Gastrocnemius medialis (tissue), 4 donors: ENCODE results near the gene DPP9.

ENCODE experiments used
- CTCF ChIP-seq, 5 experiments: fragments of 450-650 bp in 3 of 5; fragments of 200-600 bp in 2 of 5; sonication (generic) in 2 of 5; IDR thresholded peaks in 4 of 5; conservative IDR thresholded peaks in 1 of 5; 1 replicate in 4 of 5; 2 replicates in 1 of 5; pipeline ENCODE4 v1.5.1; 2016 to 2019; ENCODE audit warnings: antibody characterized with exemption in 5 of 5, mild to moderate bottlenecking in 3 of 5, moderate library complexity in 3 of 5
- POLR2A ChIP-seq, 2 donors: fragments of 450-650 bp; IDR thresholded peaks; one replicate each; pipeline ENCODE4 v1.6.1; 2017; ENCODE audit warnings: antibody characterized with exemption in 2 of 2, mild to moderate bottlenecking in 2 of 2, moderate library complexity in 2 of 2

GRCh38 chr19:4700693-4700970 is 23.0 kb downstream of the DPP9 start:
- TF ChIP-seq CTCF (IDR thresholded peaks at IDR 0.05 in 4 of 5, conservative IDR thresholded peaks at IDR 0.05 in 1 of 5): no peak
- TF ChIP-seq POLR2A (IDR thresholded peaks at IDR 0.05): no peak
